Sciatic nerve (tissue), 2 donors: ENCODE data around the gene CCDC97. TPM values are rescaled to one million over a fixed set of nuclear protein-coding genes. Genes with fewer than 3 reads are reported as not detected.
A peak's percentile ranks its signal among the peaks of the same experiment; 100 is the strongest.
"Not testable (repeated sequence)": the region's sequence is repeated elsewhere in the genome, so short reads cannot be mapped to it uniquely, and the experiment has no call there.

Experiments used
- ATAC-seq: fragments of 200-7000 bp; cut with Tn5 transposase; one replicate; pipeline ENCODE4 v1.9.1; 2020; ENCODE audit warnings: mild to moderate bottlenecking, moderate library complexity
- DNase-seq: peaks from one replicate; pipeline ENCODE4 v3.0.0-alpha.2; 2020; ENCODE audit warnings: low spot score
- intact Hi-C: fragments of 100-400 bp; cut with DNase I; formaldehyde crosslinking; loops from one replicate; pipeline ENCODE4 v1.14.2; 2022
- total RNA-seq: library from RNA; stranded (reverse); fragmentation: NEBNext Ultra II Directional; extraction: Animal tissue kit (Norgen Biotek cat#: 25700); gene quantifications from one replicate; pipeline ENCODE4 v1.2.1, GENCODE V29; 2021
- donor health status: DM: no; HTN: no; CAD: no.
- donor health status: DM: no; HTN: no; CAD: no.

The CCDC97 gene
- total RNA-seq, result 29.8 TPM

GRCh38 chr19:41310033-41310831, at the start of gene CCDC97:
TSS of gene CCDC97 (plus strand) at chr19:41310172. CDS start at chr19:41310311, 139 bp downstream.
- peak; percentile 93 for DNase-seq
- intact Hi-C loops, result no loop called here
- ATAC-seq, result peak; percentile 93

- no peak for ATAC-seq
- DNase-seq, result no peak
- intact Hi-C loops, result no loop called here
Measured at GRCh38 chr19:41261474-41262190, 48.3 kb upstream of the CCDC97 start.

GRCh38 chr19:41263042-41263849, 46.7 kb upstream of the CCDC97 start:
- ATAC-seq (peak; percentile 50), DNase-seq (peak; percentile 81)
- intact Hi-C loops, result no loop called here

- DNase-seq (peak; percentile 99), ATAC-seq (peak; percentile 91)
- intact Hi-C loops, result no loop called here
Measured at GRCh38 chr19:41263850-41264580, 46.0 kb upstream of the CCDC97 start, which contains the start of gene HNRNPUL1. TSS of gene HNRNPUL1 (plus strand) at chr19:41264372. CDS start at chr19:41264504, 132 bp downstream.

GRCh38 chr19:41264581-41265394, 45.2 kb upstream of the CCDC97 start:
- intact Hi-C loops, result no loop called here
- no peak for ATAC-seq
- peak; percentile 77 for DNase-seq

- ATAC-seq, result no peak
- intact Hi-C loops, result no loop called here
- DNase-seq, result no peak
Measured at GRCh38 chr19:41265395-41266153, 44.4 kb upstream of the CCDC97 start.

GRCh38 chr19:41269055-41269454, 40.9 kb upstream of the CCDC97 start:
- ATAC-seq (no peak), DNase-seq (no peak)
- intact Hi-C loops, result no loop called here

GRCh38 chr19:41269571-41269970, 40.4 kb upstream of the CCDC97 start:
- DNase-seq, result no peak
- intact Hi-C loops, result no loop called here
- ATAC-seq, result no peak

GRCh38 chr19:41273076-41273475, 36.9 kb upstream of the CCDC97 start:
- ATAC-seq (no peak), DNase-seq (no peak)
- intact Hi-C loops, result no loop called here

- intact Hi-C loops, result no loop called here
- ATAC-seq (no peak), DNase-seq (no peak)
Measured at GRCh38 chr19:41274802-41275201, 35.2 kb upstream of the CCDC97 start.

- intact Hi-C loops, result no loop called here
- DNase-seq (no peak), ATAC-seq (no peak)
Measured at GRCh38 chr19:41276231-41276630, 33.7 kb upstream of the CCDC97 start.

- ATAC-seq (no peak), DNase-seq (no peak)
- intact Hi-C loops, result no loop called here
Measured at GRCh38 chr19:41278478-41278877, 31.5 kb upstream of the CCDC97 start.

GRCh38 chr19:41288673-41289530, 21.1 kb upstream of the CCDC97 start:
- intact Hi-C loops, result loop anchor here (10.0 kb wide), 1 partner anchor 586 kb away; the partner anchor contains the start of gene CD79A
- ATAC-seq (no peak), DNase-seq (no peak)

- not testable (repeated sequence) for DNase-seq, ATAC-seq
- intact Hi-C loops, result loop anchor here (10.0 kb wide), 1 partner anchor 585 kb away; the partner anchor contains the start of gene CD79A
Measured at GRCh38 chr19:41289814-41290213, 20.2 kb upstream of the CCDC97 start.

- ATAC-seq (no peak), DNase-seq (no peak)
- intact Hi-C loops, result no loop called here
Measured at GRCh38 chr19:41294393-41294792, 15.6 kb upstream of the CCDC97 start.

GRCh38 chr19:41295499-41295898, 14.5 kb upstream of the CCDC97 start:
- ATAC-seq (no peak), DNase-seq (no peak)
- intact Hi-C loops, result no loop called here
